GM23338 (cell line): ENCODE data around the gene SMG6. TPM values are rescaled to one million over a fixed set of nuclear protein-coding genes. Genes with fewer than 3 reads are reported as not detected.

Experiments
- ATAC-seq: fragments of 200-7000 bp; cut with Tn5 transposase; 3 replicates; pipeline ENCODE4 v1.9.1; 2020
- DNase-seq: peaks from one replicate; pipeline ENCODE4 v3.0.0-alpha.2; 2015; ENCODE audit warnings: low spot score
- H2AFZ ChIP-seq: fragments of 200-600 bp; sonication (generic); 2 replicates; pipeline ENCODE4 v1.8.0; 2016; ENCODE audit warnings: antibody characterized with exemption, mild to moderate bottlenecking, moderate library complexity
- H3F3A ChIP-seq: fragments of 200-600 bp; sonication (generic); replicated peaks from 2 replicates; pipeline ENCODE4 v1.8.0; 2017; ENCODE audit warnings: antibody characterized with exemption, mixed run types, low read depth
- H3K27ac ChIP-seq: fragments of 200-600 bp; sonication (generic); 2 replicates; pipeline ENCODE4 v1.6.1; 2016; ENCODE audit warnings: low read depth
- H3K27me3 ChIP-seq: fragments of 200-600 bp; sonication (generic); 2 replicates; pipeline ENCODE4 v1.8.0; 2016; ENCODE audit warnings: mild to moderate bottlenecking, mixed run types, moderate library complexity; ENCODE audit not compliant: insufficient read depth
- H3K36me3 ChIP-seq: fragments of 200-600 bp; sonication (generic); 2 replicates; pipeline ENCODE4 v1.8.0; 2016; ENCODE audit warnings: mild to moderate bottlenecking; ENCODE audit not compliant: insufficient read depth
- H3K4me1 ChIP-seq: fragments of 200-600 bp; sonication (generic); 2 replicates; pipeline ENCODE4 v1.8.0; 2016; ENCODE audit warnings: mild to moderate bottlenecking, moderate library complexity; ENCODE audit not compliant: insufficient read depth
- H3K4me2 ChIP-seq: fragments of 200-600 bp; sonication (generic); 2 replicates; pipeline ENCODE4 v1.7.1; 2017; ENCODE audit warnings: mixed run types
- H3K4me3 ChIP-seq: fragments of 200-600 bp; sonication (generic); 2 replicates; pipeline ENCODE4 v1.6.1; 2016; ENCODE audit warnings: mixed run types
- H3K79me2 ChIP-seq: fragments of 200-600 bp; sonication (generic); replicated peaks from 2 replicates; pipeline ENCODE4 v1.8.0; 2017; ENCODE audit warnings: mild to moderate bottlenecking; ENCODE audit not compliant: insufficient read depth
- H3K9me2 ChIP-seq: fragments of 200-600 bp; sonication (generic); 2 replicates; pipeline ENCODE4 v1.8.0; 2017; ENCODE audit not compliant: insufficient read depth
- H4K20me1 ChIP-seq: fragments of 200-600 bp; sonication (generic); replicated peaks from 2 replicates; pipeline ENCODE4 v1.8.0; 2017; ENCODE audit warnings: mild to moderate bottlenecking; ENCODE audit not compliant: insufficient read depth
- H3K27ac Mint-ChIP-seq: 2 replicates; pipeline ENCODE4 v1.8.0; 2020; ENCODE audit warnings: inconsistent platforms, mild to moderate bottlenecking, moderate library complexity, mixed read lengths
- H3K27me3 Mint-ChIP-seq: 3 replicates; pipeline ENCODE4 v1.8.0; 2022; ENCODE audit warnings: low read depth, mild to moderate bottlenecking, moderate library complexity, mixed read lengths, inconsistent platforms; ENCODE audit not compliant: insufficient read depth, poor library complexity
- H3K36me3 Mint-ChIP-seq: 3 replicates; pipeline ENCODE4 v1.8.0; 2021; ENCODE audit warnings: low read depth, mild to moderate bottlenecking, inconsistent platforms, moderate library complexity, mixed read lengths
- H3K4me1 Mint-ChIP-seq: 3 replicates; pipeline ENCODE4 v1.8.0; 2020; ENCODE audit warnings: mild to moderate bottlenecking, inconsistent platforms, mixed read lengths
- H3K4me3 Mint-ChIP-seq: 3 replicates; pipeline ENCODE4 v1.8.0; 2021; ENCODE audit warnings: moderate library complexity, mild to moderate bottlenecking, inconsistent platforms, mixed read lengths
- H3K9me3 Mint-ChIP-seq: 3 replicates; pipeline ENCODE4 v1.8.0; 2020; ENCODE audit warnings: moderate library complexity, mild to moderate bottlenecking, inconsistent platforms, mixed read lengths
- ETS1 ChIP-seq: IDR thresholded peaks from 2 replicates; pipeline ENCODE4 v1.6.1; 2016; ENCODE audit warnings: antibody characterized with exemption
- JUNB ChIP-seq: IDR thresholded peaks from one replicate; pipeline ENCODE4 v1.6.1; 2016; ENCODE audit warnings: antibody characterized with exemption; ENCODE audit not compliant: unreplicated experiment
- NANOG ChIP-seq: IDR thresholded peaks from 2 replicates; pipeline ENCODE4 v1.6.1; 2016; ENCODE audit warnings: antibody characterized with exemption, borderline replicate concordance
- POLR2AphosphoS5 ChIP-seq: IDR thresholded peaks from 2 replicates; pipeline ENCODE4 v1.6.1; 2016; ENCODE audit warnings: antibody characterized with exemption, low read depth
- STAT1 ChIP-seq: IDR thresholded peaks from one replicate; pipeline ENCODE4 v1.6.1; 2016; ENCODE audit warnings: antibody characterized with exemption; ENCODE audit not compliant: unreplicated experiment
- ZNF114 ChIP-seq: fragments of 250-450 bp; sonication (Bioruptor Pico); IDR thresholded peaks from 2 replicates; pipeline ENCODE4 v1.5.0; 2020; ENCODE audit warnings: mild to moderate bottlenecking, moderate library complexity
- ZNF331 ChIP-seq: fragments of 250-450 bp; sonication (Bioruptor Pico); IDR thresholded peaks from 2 replicates; pipeline ENCODE4 v1.5.0; 2020; ENCODE audit warnings: low read depth, mild to moderate bottlenecking, moderate library complexity
- long read RNA-seq: library from polyadenylated mRNA; unstranded; transcript quantifications from one replicate; pipeline ENCODE4 v2.0.0, GENCODE V29; 2020; ENCODE audit not compliant: unreplicated experiment
- polyA plus RNA-seq: library from polyadenylated mRNA; unstranded; fragments of >200 nt; fragmentation: Nextera tagmentation; extraction: Ambion mirVana; gene quantifications from 2 replicates; pipeline ENCODE4 v1.2.1, GENCODE V29; 2016
- total RNA-seq: library from RNA; depleted of rRNA; stranded (reverse); fragments of >200 nt; shearing (Covaris generic); gene quantifications from 2 replicates; pipeline ENCODE4 v1.2.3, GENCODE V29; 2014; rRNA removed
- TF ChIP-seq, protein P1 (sequence below): fragments of 250-450 bp; sonication (Bioruptor Pico); IDR thresholded peaks from 2 replicates; pipeline ENCODE4 v1.5.0; 2020; ENCODE audit warnings: mild to moderate bottlenecking, moderate library complexity
- TF ChIP-seq, protein P2 (sequence below), 2 experiments: fragments of 200-600 bp in 1 of 2; sonication (generic) in 1 of 2; conservative IDR thresholded peaks; 2 replicates each; pipeline versions ENCODE4 v1.5.1 to v1.6.1; 2016 to 2017; ENCODE audit warnings: antibody characterized with exemption in 2 of 2, low read depth in 2 of 2, mild to moderate bottlenecking in 2 of 2, moderate library complexity in 1 of 2

SMG6 gene
- total RNA-seq (25.8 and 43.1 TPM in 2 replicates), polyA plus RNA-seq (10.1 and 10.4 TPM in 2 replicates)
- long read RNA-seq, partial matches to known transcripts = 0 of 3 reads
- long read RNA-seq, other reads (novel, unspliced or antisense) = 0 of 3 reads

DNA sequence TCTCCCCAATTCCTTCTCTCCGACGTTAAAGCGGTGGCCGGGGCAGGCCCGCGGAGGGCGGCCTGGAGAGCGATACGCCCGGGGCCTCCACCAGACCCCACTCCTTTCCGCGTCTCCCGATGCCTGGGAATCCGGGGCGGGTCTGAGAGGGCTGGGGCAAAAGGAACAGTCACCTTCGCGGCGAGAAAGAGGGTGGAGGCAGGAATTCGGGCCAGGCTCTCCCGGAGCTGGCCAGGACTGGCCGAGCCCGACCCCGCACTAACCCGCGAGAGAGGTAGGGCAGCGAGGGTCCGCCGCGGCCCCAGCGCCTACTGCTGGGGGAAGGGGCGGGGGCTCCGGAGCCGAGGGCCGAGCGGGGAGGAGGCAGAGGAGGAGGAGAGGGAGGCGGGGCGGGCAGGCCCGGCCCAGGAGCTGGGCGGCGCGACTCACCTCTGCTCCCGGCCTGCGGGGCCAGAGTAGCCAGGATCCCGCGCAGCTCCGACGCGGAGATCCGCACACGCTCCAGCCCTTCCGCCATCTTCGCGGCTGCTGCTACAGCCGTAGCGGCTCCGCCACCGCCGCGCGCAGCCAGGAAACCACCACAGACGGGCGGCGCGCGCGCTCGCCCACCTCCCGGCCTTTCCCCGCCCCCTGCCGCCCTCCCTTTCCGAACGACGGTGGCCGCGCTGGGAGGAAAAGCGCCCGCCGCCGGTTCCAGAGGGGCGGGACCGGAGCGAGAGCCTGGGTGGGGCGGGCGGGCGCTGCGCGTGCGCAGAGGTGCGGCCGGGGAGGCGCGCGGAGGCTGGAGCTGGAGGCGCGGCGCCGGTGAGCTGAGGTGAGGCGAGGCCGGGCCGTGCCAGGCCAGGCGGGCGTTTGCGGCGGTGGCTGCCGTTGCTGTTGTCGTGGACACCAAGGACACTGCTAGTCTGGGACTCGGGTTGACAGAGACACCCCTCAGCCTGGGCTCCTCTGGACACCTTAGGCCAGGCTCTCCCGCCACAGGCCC lies at the start of gene SMG6, which contains the start of gene SRR:
SMG6 (minus strand) TSS at position 582 of the 985 bp plus-strand sequence; CDS start at position 517, 65 bp downstream.
SRR (plus strand) TSS at position 747 of the 985 bp plus-strand sequence. CDS start 11,611 bp downstream, outside the sequence.
- Mint-ChIP-seq H3K4me3 (peak within 1 kb of the TSS; percentile 89), H3K4me1 (peaks cover 5% of the 10 kb centered on the region), H3K9me3 (no peaks in the 10 kb centered on the region), H3K27ac (peak within 1 kb of the TSS; percentile 56; the same call in 1 of the 2 replicates), H3K27me3 (peaks cover 2% of the 10 kb centered on the region), H3K36me3 (peaks cover 23% of the 10 kb centered on the region)
- ATAC-seq = peak; percentile 92
- Histone ChIP-seq H3K4me3 (peak within 1 kb of the TSS; percentile 92), H3K4me2 (peak within 1 kb of the TSS; percentile 97), H3F3A (peaks cover 25% of the 10 kb centered on the region), H3K4me1 (peaks cover 10% of the 10 kb centered on the region), H3K27ac (peak within 1 kb of the TSS; percentile 92), H2AFZ (peak within 1 kb of the TSS; percentile 98), H3K36me3 (no peaks in the 10 kb centered on the region; the same call in 1 of the 2 replicates), H4K20me1 (peaks cover 24% of the 10 kb centered on the region), H3K79me2 (peaks cover 29% of the 10 kb centered on the region), H3K9me2 (no peaks in the 10 kb centered on the region), H3K27me3 (no peaks in the 10 kb centered on the region)
- TF ChIP-seq ETS1 = 0 out of 2 replicates have a peak, but pooled peaks have one; percentile 13
- peak; percentile 85 for TF ChIP-seq POLR2AphosphoS5
- TF ChIP-seq JUNB = no peak
- TF ChIP-seq NANOG = no peak
- no peak for TF ChIP-seq ZNF114
- DNase-seq = peak; percentile 94

- peaks cover 12% of the 10 kb centered on the region for H3K4me1 ChIP-seq
- no peaks in the 10 kb centered on the region for H4K20me1 ChIP-seq
- no peaks in the 10 kb centered on the region for H3K9me2 ChIP-seq
- Mint-ChIP-seq H3K9me3 (no peaks in the 10 kb centered on the region), H3K4me3 (no peak overlapping the region), H3K27me3 (peaks cover 11% of the 10 kb centered on the region), H3K36me3 (peaks cover 4% of the 10 kb centered on the region; the same call in 1 of the 3 replicates), H3K27ac (no peak overlapping the region), H3K4me1 (peaks cover 26% of the 10 kb centered on the region)
- no peaks in the 10 kb centered on the region for H3K27me3 ChIP-seq
- peaks cover 9% of the 10 kb centered on the region; the same call in 1 of the 2 replicates for H3K79me2 ChIP-seq
- ATAC-seq (no peak), DNase-seq (no peak)
- H3K4me3 ChIP-seq = no peak overlapping the region
- no peak overlapping the region for H2AFZ ChIP-seq
- no peaks in the 10 kb centered on the region for H3K36me3 ChIP-seq
- H3K4me2 ChIP-seq = no peak overlapping the region
- peaks cover 26% of the 10 kb centered on the region for H3F3A ChIP-seq
- no peak overlapping the region for H3K27ac ChIP-seq
- TF ChIP-seq, protein P1, sequence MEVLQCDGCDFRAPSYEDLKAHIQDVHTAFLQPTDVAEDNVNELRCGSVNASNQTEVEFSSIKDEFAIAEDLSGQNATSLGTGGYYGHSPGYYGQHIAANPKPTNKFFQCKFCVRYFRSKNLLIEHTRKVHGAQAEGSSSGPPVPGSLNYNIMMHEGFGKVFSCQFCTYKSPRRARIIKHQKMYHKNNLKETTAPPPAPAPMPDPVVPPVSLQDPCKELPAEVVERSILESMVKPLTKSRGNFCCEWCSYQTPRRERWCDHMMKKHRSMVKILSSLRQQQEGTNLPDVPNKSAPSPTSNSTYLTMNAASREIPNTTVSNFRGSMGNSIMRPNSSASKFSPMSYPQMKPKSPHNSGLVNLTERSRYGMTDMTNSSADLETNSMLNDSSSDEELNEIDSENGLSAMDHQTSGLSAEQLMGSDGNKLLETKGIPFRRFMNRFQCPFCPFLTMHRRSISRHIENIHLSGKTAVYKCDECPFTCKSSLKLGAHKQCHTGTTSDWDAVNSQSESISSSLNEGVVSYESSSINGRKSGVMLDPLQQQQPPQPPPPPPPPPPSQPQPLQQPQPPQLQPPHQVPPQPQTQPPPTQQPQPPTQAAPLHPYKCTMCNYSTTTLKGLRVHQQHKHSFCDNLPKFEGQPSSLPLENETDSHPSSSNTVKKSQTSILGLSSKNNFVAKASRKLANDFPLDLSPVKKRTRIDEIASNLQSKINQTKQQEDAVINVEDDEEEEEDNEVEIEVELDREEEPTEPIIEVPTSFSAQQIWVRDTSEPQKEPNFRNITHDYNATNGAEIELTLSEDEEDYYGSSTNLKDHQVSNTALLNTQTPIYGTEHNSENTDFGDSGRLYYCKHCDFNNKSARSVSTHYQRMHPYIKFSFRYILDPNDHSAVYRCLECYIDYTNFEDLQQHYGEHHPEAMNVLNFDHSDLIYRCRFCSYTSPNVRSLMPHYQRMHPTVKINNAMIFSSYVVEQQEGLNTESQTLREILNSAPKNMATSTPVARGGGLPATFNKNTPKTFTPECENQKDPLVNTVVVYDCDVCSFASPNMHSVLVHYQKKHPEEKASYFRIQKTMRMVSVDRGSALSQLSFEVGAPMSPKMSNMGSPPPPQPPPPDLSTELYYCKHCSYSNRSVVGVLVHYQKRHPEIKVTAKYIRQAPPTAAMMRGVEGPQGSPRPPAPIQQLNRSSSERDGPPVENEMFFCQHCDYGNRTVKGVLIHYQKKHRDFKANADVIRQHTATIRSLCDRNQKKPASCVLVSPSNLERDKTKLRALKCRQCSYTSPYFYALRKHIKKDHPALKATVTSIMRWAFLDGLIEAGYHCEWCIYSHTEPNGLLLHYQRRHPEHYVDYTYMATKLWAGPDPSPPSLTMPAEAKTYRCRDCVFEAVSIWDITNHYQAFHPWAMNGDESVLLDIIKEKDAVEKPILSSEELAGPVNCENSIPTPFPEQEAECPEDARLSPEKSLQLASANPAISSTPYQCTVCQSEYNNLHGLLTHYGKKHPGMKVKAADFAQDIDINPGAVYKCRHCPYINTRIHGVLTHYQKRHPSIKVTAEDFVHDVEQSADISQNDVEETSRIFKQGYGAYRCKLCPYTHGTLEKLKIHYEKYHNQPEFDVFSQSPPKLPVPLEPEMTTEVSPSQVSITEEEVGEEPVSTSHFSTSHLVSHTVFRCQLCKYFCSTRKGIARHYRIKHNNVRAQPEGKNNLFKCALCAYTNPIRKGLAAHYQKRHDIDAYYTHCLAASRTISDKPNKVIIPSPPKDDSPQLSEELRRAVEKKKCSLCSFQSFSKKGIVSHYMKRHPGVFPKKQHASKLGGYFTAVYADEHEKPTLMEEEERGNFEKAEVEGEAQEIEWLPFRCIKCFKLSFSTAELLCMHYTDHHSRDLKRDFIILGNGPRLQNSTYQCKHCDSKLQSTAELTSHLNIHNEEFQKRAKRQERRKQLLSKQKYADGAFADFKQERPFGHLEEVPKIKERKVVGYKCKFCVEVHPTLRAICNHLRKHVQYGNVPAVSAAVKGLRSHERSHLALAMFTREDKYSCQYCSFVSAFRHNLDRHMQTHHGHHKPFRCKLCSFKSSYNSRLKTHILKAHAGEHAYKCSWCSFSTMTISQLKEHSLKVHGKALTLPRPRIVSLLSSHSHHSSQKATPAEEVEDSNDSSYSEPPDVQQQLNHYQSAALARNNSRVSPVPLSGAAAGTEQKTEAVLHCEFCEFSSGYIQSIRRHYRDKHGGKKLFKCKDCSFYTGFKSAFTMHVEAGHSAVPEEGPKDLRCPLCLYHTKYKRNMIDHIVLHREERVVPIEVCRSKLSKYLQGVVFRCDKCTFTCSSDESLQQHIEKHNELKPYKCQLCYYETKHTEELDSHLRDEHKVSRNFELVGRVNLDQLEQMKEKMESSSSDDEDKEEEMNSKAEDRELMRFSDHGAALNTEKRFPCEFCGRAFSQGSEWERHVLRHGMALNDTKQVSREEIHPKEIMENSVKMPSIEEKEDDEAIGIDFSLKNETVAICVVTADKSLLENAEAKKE = no peak
- no peak for TF ChIP-seq JUNB
- TF ChIP-seq STAT1 = no peak
- no peak for TF ChIP-seq NANOG
- no peak for TF ChIP-seq ZNF114
- TF ChIP-seq, protein P2, sequence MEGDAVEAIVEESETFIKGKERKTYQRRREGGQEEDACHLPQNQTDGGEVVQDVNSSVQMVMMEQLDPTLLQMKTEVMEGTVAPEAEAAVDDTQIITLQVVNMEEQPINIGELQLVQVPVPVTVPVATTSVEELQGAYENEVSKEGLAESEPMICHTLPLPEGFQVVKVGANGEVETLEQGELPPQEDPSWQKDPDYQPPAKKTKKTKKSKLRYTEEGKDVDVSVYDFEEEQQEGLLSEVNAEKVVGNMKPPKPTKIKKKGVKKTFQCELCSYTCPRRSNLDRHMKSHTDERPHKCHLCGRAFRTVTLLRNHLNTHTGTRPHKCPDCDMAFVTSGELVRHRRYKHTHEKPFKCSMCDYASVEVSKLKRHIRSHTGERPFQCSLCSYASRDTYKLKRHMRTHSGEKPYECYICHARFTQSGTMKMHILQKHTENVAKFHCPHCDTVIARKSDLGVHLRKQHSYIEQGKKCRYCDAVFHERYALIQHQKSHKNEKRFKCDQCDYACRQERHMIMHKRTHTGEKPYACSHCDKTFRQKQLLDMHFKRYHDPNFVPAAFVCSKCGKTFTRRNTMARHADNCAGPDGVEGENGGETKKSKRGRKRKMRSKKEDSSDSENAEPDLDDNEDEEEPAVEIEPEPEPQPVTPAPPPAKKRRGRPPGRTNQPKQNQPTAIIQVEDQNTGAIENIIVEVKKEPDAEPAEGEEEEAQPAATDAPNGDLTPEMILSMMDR (conservative IDR thresholded peaks at IDR 0.05; ENCODE audit: low read depth in 2 of 2) = no peak
- no peak for TF ChIP-seq ZNF331
Observed at GRCh38 chr17:2351269-2351668, 47.7 kb upstream of the SMG6 start.
